GM12878 (cell line): Measurements from ENCODE around the gene NKAIN2. TPM values are rescaled to one million over a fixed set of nuclear protein-coding genes. Genes with fewer than 3 reads are reported as not detected.

ENCODE experiments used
- ATAC-seq: fragments of 200-7000 bp; cut with Tn5 transposase; 3 replicates; pipeline ENCODE4 v1.9.1; 2020; ENCODE audit warnings: mild to moderate bottlenecking, moderate library complexity
- BruUV-seq: library from RNA; stranded (reverse); fragments of 400-500 nt; replicated peaks from 2 replicates; lab custom pipeline; 2021; lab: Mats Ljungman, UMichigan
- CTCF ChIA-PET: fragments of 300-600 bp; sonication (Branson Sonifier 250); formaldehyde crosslinking; extraction: SDS; loops from one replicate; lab custom pipeline; 2021; ENCODE audit warnings: inconsistent platforms; lab: Yijun Ruan, JAX
- POLR2A ChIA-PET: fragments of 350-600 bp; formaldehyde crosslinking; extraction: SDS; loops from one replicate; lab custom pipeline; 2021; ENCODE audit warnings: inconsistent platforms; lab: Charles Lee
- RAD21 ChIA-PET: fragments of 300-600 bp; sonication (Branson Sonifier 250); formaldehyde crosslinking; loops from one replicate; lab custom pipeline; 2023; ENCODE audit warnings: antibody characterized with exemption; ENCODE audit not compliant: unreplicated experiment; lab: Charles Lee
- SMC1A ChIA-PET: fragments of 300-600 bp; sonication (Branson Sonifier 250); formaldehyde crosslinking; loops from one replicate; lab custom pipeline; 2023; ENCODE audit not compliant: unreplicated experiment, uncharacterized antibody; lab: Charles Lee
- DNase-seq: peaks from one replicate; pipeline ENCODE4 v3.0.0-alpha.2; 2011; ENCODE audit warnings: low read depth, low spot score
- FAIRE-seq: peaks from 3 replicates; lab custom pipeline; 2011; peaks lifted over from hg19 to GRCh38; lab: Jason Lieb, UNC
- H2AFZ ChIP-seq: 2 replicates; pipeline ENCODE4 v1.6.0; 2011; ENCODE audit warnings: low read depth, low read length, control low read depth; ENCODE audit not compliant: control insufficient read depth
- H3K27ac ChIP-seq: 2 replicates; pipeline ENCODE4 v1.5.1; 2011; ENCODE audit warnings: control low read depth; ENCODE audit not compliant: control insufficient read depth, insufficient read depth
- H3K27me3 ChIP-seq, 2 experiments: replicated peaks in 1 of 2; 2 replicates each; pipeline versions ENCODE4 v1.6.0 to v1.6.1; 2011; ENCODE audit warnings: low read length in 1 of 2; ENCODE audit not compliant: control insufficient read depth in 2 of 2, insufficient read depth in 2 of 2
- H3K36me3 ChIP-seq, 2 experiments: 2 replicates each; pipeline ENCODE4 v1.5.1; 2011; ENCODE audit warnings: low read length in 1 of 2; ENCODE audit not compliant: control insufficient read depth in 2 of 2, insufficient read depth in 2 of 2
- H3K4me1 ChIP-seq: 2 replicates; pipeline ENCODE4 v1.6.1; 2011; ENCODE audit warnings: mild to moderate bottlenecking, low read length, moderate library complexity, mixed read lengths; ENCODE audit not compliant: control insufficient read depth, insufficient read depth
- H3K4me2 ChIP-seq: 2 replicates; pipeline ENCODE4 v1.6.0; 2011; ENCODE audit warnings: control low read depth; ENCODE audit not compliant: control insufficient read depth, insufficient read depth
- H3K4me3 ChIP-seq: fragments of 200-600 bp; sonication (generic); 2 replicates; pipeline ENCODE4 v1.5.1; 2016
- H3K79me2 ChIP-seq: 2 replicates; pipeline ENCODE4 v1.6.0; 2011; ENCODE audit warnings: low read length; ENCODE audit not compliant: control insufficient read depth, insufficient read depth
- H3K9ac ChIP-seq: 2 replicates; pipeline ENCODE4 v1.8.0; 2011; ENCODE audit warnings: low read length, control low read depth, mixed read lengths; ENCODE audit not compliant: control insufficient read depth, insufficient read depth
- H3K9me3 ChIP-seq: replicated peaks from 3 replicates; pipeline ENCODE4 v1.5.1; 2011; ENCODE audit warnings: mild to moderate bottlenecking, low read length; ENCODE audit not compliant: control insufficient read depth, insufficient read depth
- H4K20me1 ChIP-seq: 2 replicates; pipeline ENCODE4 v1.6.0; 2011; ENCODE audit not compliant: control insufficient read depth, insufficient read depth
- ATF7 ChIP-seq: fragments of 450-650 bp; IDR thresholded peaks from 2 replicates; pipeline ENCODE4 v1.6.1; 2016; ENCODE audit warnings: low read depth, mild to moderate bottlenecking
- DPF2 ChIP-seq: fragments of 450-650 bp; IDR thresholded peaks from 2 replicates; pipeline ENCODE4 v1.6.1; 2017; ENCODE audit warnings: mild to moderate bottlenecking
- IRF4 ChIP-seq: IDR thresholded peaks from 2 replicates; pipeline ENCODE4 v1.6.1; 2011; ENCODE audit warnings: low read depth, low read length
- MXI1 ChIP-seq: fragments of 150-350 bp; IDR thresholded peaks from 2 replicates; pipeline ENCODE4 v1.6.1; 2011; ENCODE audit warnings: low read depth, mild to moderate bottlenecking, inconsistent platforms, low read length, improper control_type of control experiment
- NBN ChIP-seq: fragments of 450-650 bp; IDR thresholded peaks from 2 replicates; pipeline ENCODE4 v1.6.1; 2016
- NR2C2 ChIP-seq: IDR thresholded peaks from 2 replicates; pipeline ENCODE4 v1.6.1; 2011; ENCODE audit warnings: borderline replicate concordance, low read depth; ENCODE audit not compliant: control insufficient read depth, insufficient read length
- RB1 ChIP-seq: fragments of 450-650 bp; formaldehyde crosslinking; IDR thresholded peaks from 2 replicates; pipeline ENCODE4 v1.6.1; 2017; ENCODE audit warnings: mild to moderate bottlenecking, borderline replicate concordance
- SUPT20H ChIP-seq: IDR thresholded peaks from 2 replicates; pipeline ENCODE4 v1.6.1; 2011; ENCODE audit warnings: low read depth, mild to moderate bottlenecking, low read length, moderate library complexity, borderline replicate concordance; ENCODE audit not compliant: control insufficient read depth
- TCF7 ChIP-seq: IDR thresholded peaks from 2 replicates; pipeline ENCODE4 v1.6.1; 2014; ENCODE audit warnings: antibody characterized with exemption, borderline replicate concordance
- ZNF207 ChIP-seq: fragments of 450-650 bp; IDR thresholded peaks from 2 replicates; pipeline ENCODE4 v1.6.1; 2014; ENCODE audit warnings: antibody characterized with exemption, mild to moderate bottlenecking, borderline replicate concordance
- ZNF274 ChIP-seq: IDR thresholded peaks from one replicate; pipeline ENCODE4 v1.8.0; 2011; ENCODE audit not compliant: insufficient read length, insufficient read depth
- ZNF384 ChIP-seq: IDR thresholded peaks from 2 replicates; pipeline ENCODE4 v1.6.1; 2012; ENCODE audit warnings: low read depth, mild to moderate bottlenecking, low read length, improper control_type of control experiment, borderline replicate concordance
- WGBS: methylation state at CpG from one replicate; pipeline ENCODE4 v1.1.6; 2016; ENCODE audit warnings: low lambda C conversion rate; ENCODE audit not compliant: insufficient replicate concordance, insufficient coverage; ENCODE audit errors: missing lambda C conversion rate; 5-methylcytosine and 5-hydroxymethylcytosine counted together
- in situ Hi-C: fragments of 300-500 bp; cut with MboI; formaldehyde crosslinking; loops from 9 replicates; pipeline ENCODE4 v1.14.3; 2018; ENCODE audit warnings: mixed read lengths
- intact Hi-C: fragments of 100-400 bp; cut with micrococcal nuclease; formaldehyde crosslinking; loops from one replicate; pipeline ENCODE4 v1.14.2; 2022; ENCODE audit not compliant: unreplicated experiment
- polyA plus RNA-seq, 11 experiments: library from polyadenylated mRNA; depleted of rRNA in 4 of 11; unstranded in 6 of 11; stranded (reverse) in 5 of 11; fragments of >200 nt; fragmentation: Nextera tagmentation in 4 of 11; fragmentation: Illumina TruSeq in 1 of 11; extraction: Ambion mirVana in 4 of 11; extraction: Trizol in 1 of 11; gene quantifications; 1 replicate in 1 of 11; 2 replicates in 10 of 11; pipeline versions ENCODE4 v1.2.1 to v1.2.3, GENCODE V29; 2011 to 2016; ENCODE audit warnings: inconsistent platforms in 2 of 11, missing spikeins in 2 of 11, low read depth in 1 of 11
- total RNA-seq, 4 experiments: library from RNA; depleted of rRNA in 3 of 4; stranded (reverse); fragments of >200 nt in 3 of 4; fragmentation: Illumina TruSeq in 1 of 4; extraction: Trizol in 1 of 4; gene quantifications; 2 replicates each; pipeline versions ENCODE4 v1.2.1 to v1.2.3, GENCODE V29; 2013 to 2021
- TF ChIP-seq, protein P1 (sequence below): IDR thresholded peaks from 2 replicates; pipeline ENCODE4 v1.6.1; 2012; ENCODE audit warnings: low read depth, low read length, improper control_type of control experiment
- TF ChIP-seq, protein P2 (sequence below): fragments of 450-650 bp; formaldehyde crosslinking; IDR thresholded peaks from 2 replicates; pipeline ENCODE4 v1.4.0; 2022; ENCODE audit warnings: mild to moderate bottlenecking, moderate library complexity
- TF ChIP-seq, protein P3 (sequence below): fragments of 450-650 bp; IDR thresholded peaks from 2 replicates; pipeline ENCODE4 v1.6.1; 2017; ENCODE audit warnings: borderline replicate concordance

Gene NKAIN2
- total and polyA plus RNA-seq, 10 of the 15 experiments (the other 5 are each of a cell fraction or from before 2014, with no cell fraction given): not detected

DNA sequence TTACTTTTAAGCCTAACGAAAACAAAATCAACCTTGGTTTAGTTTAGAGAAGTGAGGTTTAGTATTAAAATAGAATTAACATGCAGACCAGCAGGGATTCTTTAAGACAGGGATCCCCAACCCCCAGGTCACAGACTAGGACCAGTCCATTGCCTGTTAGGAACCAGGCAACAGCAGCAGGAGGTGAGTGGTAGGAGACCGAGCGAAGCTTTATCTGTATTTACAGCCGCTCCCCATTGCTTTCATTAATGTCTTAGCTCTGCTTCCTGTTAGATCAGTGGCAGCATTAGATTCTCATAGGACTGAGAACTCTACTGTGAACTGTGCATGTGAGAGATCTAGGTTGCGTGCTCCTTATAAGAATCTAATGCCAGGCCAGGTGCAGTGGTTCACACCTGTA lies 225.9 kb downstream of the NKAIN2 start (continued):
- TF ChIP-seq, protein P1, sequence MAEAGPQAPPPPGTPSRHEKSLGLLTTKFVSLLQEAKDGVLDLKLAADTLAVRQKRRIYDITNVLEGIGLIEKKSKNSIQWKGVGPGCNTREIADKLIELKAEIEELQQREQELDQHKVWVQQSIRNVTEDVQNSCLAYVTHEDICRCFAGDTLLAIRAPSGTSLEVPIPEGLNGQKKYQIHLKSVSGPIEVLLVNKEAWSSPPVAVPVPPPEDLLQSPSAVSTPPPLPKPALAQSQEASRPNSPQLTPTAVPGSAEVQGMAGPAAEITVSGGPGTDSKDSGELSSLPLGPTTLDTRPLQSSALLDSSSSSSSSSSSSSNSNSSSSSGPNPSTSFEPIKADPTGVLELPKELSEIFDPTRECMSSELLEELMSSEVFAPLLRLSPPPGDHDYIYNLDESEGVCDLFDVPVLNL: no peak
- TF ChIP-seq ZNF207 (no peak), ZNF274 (no peak), RB1 (no peak), DPF2 (no peak)
- TF ChIP-seq, protein P2, sequence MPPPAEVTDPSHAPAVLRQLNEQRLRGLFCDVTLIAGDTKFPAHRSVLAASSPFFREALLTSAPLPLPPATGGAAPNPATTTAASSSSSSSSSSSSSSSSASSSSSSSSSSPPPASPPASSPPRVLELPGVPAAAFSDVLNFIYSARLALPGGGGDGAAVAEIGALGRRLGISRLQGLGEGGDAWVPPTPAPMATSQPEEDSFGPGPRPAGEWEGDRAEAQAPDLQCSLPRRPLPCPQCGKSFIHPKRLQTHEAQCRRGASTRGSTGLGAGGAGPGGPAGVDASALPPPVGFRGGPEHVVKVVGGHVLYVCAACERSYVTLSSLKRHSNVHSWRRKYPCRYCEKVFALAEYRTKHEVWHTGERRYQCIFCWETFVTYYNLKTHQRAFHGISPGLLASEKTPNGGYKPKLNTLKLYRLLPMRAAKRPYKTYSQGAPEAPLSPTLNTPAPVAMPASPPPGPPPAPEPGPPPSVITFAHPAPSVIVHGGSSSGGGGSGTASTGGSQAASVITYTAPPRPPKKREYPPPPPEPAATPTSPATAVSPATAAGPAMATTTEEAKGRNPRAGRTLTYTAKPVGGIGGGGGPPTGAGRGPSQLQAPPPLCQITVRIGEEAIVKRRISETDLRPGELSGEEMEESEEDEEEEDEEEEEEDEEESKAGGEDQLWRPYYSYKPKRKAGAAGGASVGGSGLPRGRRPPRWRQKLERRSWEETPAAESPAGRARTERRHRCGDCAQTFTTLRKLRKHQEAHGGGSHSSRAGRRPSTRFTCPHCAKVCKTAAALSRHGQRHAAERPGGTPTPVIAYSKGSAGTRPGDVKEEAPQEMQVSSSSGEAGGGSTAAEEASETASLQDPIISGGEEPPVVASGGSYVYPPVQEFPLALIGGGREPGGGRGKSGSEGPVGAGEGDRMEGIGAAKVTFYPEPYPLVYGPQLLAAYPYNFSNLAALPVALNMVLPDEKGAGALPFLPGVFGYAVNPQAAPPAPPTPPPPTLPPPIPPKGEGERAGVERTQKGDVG (CRISPR knock-in tag): no peak
- TF ChIP-seq, all 136 proteins: peak for 0

DNA sequence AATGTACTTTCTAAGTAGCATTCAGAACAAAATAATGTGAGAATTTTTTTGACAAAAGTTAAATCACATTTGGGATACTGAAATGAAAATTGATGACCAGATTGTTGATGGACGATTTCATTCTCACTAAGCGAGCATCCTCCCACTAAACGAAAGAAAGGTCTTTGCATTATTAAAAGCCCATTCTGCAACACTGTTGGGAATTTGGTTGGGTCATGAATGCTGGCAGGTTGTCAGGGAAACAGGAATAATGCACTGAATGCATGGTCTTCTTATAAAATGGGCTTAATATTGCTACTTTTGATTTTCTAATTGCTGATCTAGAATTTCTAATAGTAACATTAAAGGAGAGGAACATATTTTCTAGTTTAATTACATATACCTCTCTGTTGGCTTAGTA lies 229.8 kb downstream of the NKAIN2 start:
- no peaks in the 10 kb centered on the region for H3K36me3 ChIP-seq
- ChIA-PET RAD21 (no interaction called here), SMC1A (no interaction called here), POLR2A (no interaction called here), CTCF (interaction anchor here (0.7 kb wide), 1 partner anchor 109 kb away, joined by 3 read pairs; no protein-coding TSS in a partner anchor)
- H3K4me3 ChIP-seq: no peak overlapping the region
- ATAC-seq (no peak), FAIRE-seq (no peak), DNase-seq (no peak)
- H2AFZ ChIP-seq: no peak overlapping the region
- in situ Hi-C loops: no loop called here
- no peaks in the 10 kb centered on the region for H3K9me3 ChIP-seq
- intact Hi-C loops: no loop called here
- no peaks in the 10 kb centered on the region for H4K20me1 ChIP-seq
- H3K79me2 ChIP-seq: no peaks in the 10 kb centered on the region
- BruUV-seq: no TSS peak
- H3K4me1 ChIP-seq: no peaks in the 10 kb centered on the region
- no peak overlapping the region for H3K27ac ChIP-seq
- 19% methylated on average over 3 of the region's 3 CpGs for WGBS
- H3K9ac ChIP-seq: no peak overlapping the region
- H3K4me2 ChIP-seq: no peak overlapping the region
- H3K27me3 ChIP-seq: no peaks in the 10 kb centered on the region
- TF ChIP-seq, protein P3, sequence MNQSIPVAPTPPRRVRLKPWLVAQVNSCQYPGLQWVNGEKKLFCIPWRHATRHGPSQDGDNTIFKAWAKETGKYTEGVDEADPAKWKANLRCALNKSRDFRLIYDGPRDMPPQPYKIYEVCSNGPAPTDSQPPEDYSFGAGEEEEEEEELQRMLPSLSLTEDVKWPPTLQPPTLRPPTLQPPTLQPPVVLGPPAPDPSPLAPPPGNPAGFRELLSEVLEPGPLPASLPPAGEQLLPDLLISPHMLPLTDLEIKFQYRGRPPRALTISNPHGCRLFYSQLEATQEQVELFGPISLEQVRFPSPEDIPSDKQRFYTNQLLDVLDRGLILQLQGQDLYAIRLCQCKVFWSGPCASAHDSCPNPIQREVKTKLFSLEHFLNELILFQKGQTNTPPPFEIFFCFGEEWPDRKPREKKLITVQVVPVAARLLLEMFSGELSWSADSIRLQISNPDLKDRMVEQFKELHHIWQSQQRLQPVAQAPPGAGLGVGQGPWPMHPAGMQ: no peak
- TF ChIP-seq ATF7 (no peak), IRF4 (no peak), ZNF384 (no peak), SUPT20H (no peak), MXI1 (no peak), NBN (no peak), NR2C2 (no peak), TCF7 (no peak)
